ENCODE data around the gene OCRL. TPM values are rescaled to one million over a fixed set of nuclear protein-coding genes. Genes with fewer than 3 reads are reported as not detected.

OCRL gene
- total and polyA plus RNA-seq, 2 of the 13 experiments (the other 11 are each of a cell fraction or from before 2014, with no cell fraction given), result 13.4 to 32.0 TPM

DNA sequence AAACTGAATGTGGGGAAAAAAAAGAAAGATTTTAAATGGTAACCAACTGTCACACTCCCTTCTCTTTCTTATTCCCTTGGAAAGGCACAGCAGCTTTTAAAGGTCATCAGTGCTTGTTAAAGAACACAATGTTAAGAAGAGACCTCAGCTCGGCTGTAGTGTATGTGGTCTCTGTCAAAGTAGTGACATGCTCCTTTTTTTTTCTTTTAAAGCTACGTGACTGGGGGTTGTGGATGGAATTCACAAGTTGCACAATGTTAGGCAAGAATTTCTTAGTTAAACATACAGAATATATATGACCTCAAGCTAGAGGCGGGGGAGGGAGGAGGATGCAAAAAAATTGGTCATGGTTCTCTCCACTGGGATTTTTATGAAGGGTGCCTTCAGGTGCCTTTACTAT, 45.6 kb downstream of the OCRL start (continued):
- TF ChIP-seq SIX4 (CRISPR knock-in tag; IDR thresholded peaks at IDR 0.05), result no peak
- TF ChIP-seq, protein P1, sequence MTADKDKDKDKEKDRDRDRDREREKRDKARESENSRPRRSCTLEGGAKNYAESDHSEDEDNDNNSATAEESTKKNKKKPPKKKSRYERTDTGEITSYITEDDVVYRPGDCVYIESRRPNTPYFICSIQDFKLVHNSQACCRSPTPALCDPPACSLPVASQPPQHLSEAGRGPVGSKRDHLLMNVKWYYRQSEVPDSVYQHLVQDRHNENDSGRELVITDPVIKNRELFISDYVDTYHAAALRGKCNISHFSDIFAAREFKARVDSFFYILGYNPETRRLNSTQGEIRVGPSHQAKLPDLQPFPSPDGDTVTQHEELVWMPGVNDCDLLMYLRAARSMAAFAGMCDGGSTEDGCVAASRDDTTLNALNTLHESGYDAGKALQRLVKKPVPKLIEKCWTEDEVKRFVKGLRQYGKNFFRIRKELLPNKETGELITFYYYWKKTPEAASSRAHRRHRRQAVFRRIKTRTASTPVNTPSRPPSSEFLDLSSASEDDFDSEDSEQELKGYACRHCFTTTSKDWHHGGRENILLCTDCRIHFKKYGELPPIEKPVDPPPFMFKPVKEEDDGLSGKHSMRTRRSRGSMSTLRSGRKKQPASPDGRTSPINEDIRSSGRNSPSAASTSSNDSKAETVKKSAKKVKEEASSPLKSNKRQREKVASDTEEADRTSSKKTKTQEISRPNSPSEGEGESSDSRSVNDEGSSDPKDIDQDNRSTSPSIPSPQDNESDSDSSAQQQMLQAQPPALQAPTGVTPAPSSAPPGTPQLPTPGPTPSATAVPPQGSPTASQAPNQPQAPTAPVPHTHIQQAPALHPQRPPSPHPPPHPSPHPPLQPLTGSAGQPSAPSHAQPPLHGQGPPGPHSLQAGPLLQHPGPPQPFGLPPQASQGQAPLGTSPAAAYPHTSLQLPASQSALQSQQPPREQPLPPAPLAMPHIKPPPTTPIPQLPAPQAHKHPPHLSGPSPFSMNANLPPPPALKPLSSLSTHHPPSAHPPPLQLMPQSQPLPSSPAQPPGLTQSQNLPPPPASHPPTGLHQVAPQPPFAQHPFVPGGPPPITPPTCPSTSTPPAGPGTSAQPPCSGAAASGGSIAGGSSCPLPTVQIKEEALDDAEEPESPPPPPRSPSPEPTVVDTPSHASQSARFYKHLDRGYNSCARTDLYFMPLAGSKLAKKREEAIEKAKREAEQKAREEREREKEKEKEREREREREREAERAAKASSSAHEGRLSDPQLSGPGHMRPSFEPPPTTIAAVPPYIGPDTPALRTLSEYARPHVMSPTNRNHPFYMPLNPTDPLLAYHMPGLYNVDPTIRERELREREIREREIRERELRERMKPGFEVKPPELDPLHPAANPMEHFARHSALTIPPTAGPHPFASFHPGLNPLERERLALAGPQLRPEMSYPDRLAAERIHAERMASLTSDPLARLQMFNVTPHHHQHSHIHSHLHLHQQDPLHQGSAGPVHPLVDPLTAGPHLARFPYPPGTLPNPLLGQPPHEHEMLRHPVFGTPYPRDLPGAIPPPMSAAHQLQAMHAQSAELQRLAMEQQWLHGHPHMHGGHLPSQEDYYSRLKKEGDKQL (CRISPR knock-in tag; IDR thresholded peaks at IDR 0.05; ENCODE audit: low read depth), result 0 out of 2 replicates have a peak, but pooled peaks have one; percentile 21
- no peak for TF ChIP-seq BRD4 (CRISPR knock-in tag; IDR thresholded peaks at IDR 0.05)
- no peak for TF ChIP-seq ZFAT (CRISPR knock-in tag; conservative IDR thresholded peaks at IDR 0.05)
- TF ChIP-seq ZFP1 (CRISPR knock-in tag; IDR thresholded peaks at IDR 0.05), result no peak
- TF ChIP-seq, protein P2, sequence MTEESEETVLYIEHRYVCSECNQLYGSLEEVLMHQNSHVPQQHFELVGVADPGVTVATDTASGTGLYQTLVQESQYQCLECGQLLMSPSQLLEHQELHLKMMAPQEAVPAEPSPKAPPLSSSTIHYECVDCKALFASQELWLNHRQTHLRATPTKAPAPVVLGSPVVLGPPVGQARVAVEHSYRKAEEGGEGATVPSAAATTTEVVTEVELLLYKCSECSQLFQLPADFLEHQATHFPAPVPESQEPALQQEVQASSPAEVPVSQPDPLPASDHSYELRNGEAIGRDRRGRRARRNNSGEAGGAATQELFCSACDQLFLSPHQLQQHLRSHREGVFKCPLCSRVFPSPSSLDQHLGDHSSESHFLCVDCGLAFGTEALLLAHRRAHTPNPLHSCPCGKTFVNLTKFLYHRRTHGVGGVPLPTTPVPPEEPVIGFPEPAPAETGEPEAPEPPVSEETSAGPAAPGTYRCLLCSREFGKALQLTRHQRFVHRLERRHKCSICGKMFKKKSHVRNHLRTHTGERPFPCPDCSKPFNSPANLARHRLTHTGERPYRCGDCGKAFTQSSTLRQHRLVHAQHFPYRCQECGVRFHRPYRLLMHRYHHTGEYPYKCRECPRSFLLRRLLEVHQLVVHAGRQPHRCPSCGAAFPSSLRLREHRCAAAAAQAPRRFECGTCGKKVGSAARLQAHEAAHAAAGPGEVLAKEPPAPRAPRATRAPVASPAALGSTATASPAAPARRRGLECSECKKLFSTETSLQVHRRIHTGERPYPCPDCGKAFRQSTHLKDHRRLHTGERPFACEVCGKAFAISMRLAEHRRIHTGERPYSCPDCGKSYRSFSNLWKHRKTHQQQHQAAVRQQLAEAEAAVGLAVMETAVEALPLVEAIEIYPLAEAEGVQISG (CRISPR knock-in tag; IDR thresholded peaks at IDR 0.05), result no peak
- TF ChIP-seq, protein P3, sequence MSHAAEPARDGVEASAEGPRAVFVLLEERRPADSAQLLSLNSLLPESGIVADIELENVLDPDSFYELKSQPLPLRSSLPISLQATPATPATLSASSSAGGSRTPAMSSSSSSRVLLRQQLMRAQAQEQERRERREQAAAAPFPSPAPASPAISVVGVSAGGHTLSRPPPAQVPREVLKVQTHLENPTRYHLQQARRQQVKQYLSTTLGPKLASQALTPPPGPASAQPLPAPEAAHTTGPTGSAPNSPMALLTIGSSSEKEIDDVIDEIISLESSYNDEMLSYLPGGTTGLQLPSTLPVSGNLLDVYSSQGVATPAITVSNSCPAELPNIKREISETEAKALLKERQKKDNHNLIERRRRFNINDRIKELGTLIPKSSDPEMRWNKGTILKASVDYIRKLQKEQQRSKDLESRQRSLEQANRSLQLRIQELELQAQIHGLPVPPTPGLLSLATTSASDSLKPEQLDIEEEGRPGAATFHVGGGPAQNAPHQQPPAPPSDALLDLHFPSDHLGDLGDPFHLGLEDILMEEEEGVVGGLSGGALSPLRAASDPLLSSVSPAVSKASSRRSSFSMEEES (CRISPR knock-in tag; IDR thresholded peaks at IDR 0.05), result 0 out of 2 replicates have a peak, but pooled peaks have one; percentile 43
- no peak for TF ChIP-seq ZFP90 (CRISPR knock-in tag; IDR thresholded peaks at IDR 0.05; ENCODE audit: borderline replicate concordance)
- TF ChIP-seq FOXC1 (CRISPR knock-in tag; IDR thresholded peaks at IDR 0.05; ENCODE audit: borderline replicate concordance), result no peak
- TF ChIP-seq KMT2A (CRISPR knock-in tag; IDR thresholded peaks at IDR 0.05), result no peak
- no peak for TF ChIP-seq TMF1 (CRISPR knock-in tag; IDR thresholded peaks at IDR 0.05; ENCODE audit: low read depth)
- no peak for TF ChIP-seq ZBTB7B (CRISPR knock-in tag; IDR thresholded peaks at IDR 0.05)
- peak; percentile 48; the same call in 1 of the 2 replicates for TF ChIP-seq SOX5 (CRISPR knock-in tag; IDR thresholded peaks at IDR 0.05; ENCODE audit: borderline replicate concordance)
- TF ChIP-seq KAT2B (IDR thresholded peaks at IDR 0.05; ENCODE audit: borderline replicate concordance, low read depth, low read length), result no peak
- TF ChIP-seq PITX1 (CRISPR knock-in tag; IDR thresholded peaks at IDR 0.05), result 0 out of 2 replicates have a peak, but pooled peaks have one; percentile 26
- TF ChIP-seq JUND (CRISPR knock-in tag; IDR thresholded peaks at IDR 0.05), result no peak
- TF ChIP-seq, protein P4, sequence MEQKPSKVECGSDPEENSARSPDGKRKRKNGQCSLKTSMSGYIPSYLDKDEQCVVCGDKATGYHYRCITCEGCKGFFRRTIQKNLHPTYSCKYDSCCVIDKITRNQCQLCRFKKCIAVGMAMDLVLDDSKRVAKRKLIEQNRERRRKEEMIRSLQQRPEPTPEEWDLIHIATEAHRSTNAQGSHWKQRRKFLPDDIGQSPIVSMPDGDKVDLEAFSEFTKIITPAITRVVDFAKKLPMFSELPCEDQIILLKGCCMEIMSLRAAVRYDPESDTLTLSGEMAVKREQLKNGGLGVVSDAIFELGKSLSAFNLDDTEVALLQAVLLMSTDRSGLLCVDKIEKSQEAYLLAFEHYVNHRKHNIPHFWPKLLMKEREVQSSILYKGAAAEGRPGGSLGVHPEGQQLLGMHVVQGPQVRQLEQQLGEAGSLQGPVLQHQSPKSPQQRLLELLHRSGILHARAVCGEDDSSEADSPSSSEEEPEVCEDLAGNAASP (CRISPR knock-in tag; IDR thresholded peaks at IDR 0.05; ENCODE audit: borderline replicate concordance), result no peak; the same call in 1 of the 2 replicates
- 0 out of 2 replicates have a peak, but pooled peaks have one; percentile 29 for TF ChIP-seq TARDBP (CRISPR knock-in tag; IDR thresholded peaks at IDR 0.05)
- TF ChIP-seq ZSCAN12 (CRISPR knock-in tag; IDR thresholded peaks at IDR 0.05), result no peak
- no peak for TF ChIP-seq ZIK1 (CRISPR knock-in tag; IDR thresholded peaks at IDR 0.05; ENCODE audit: borderline replicate concordance, low read depth)
- no peak for TF ChIP-seq KAT8 (CRISPR knock-in tag; IDR thresholded peaks at IDR 0.05)

Data from HepG2 (cell line).